Keratinocyte (primary cell): ENCODE data around the gene GAN. TPM values are rescaled to one million over a fixed set of nuclear protein-coding genes. Genes with fewer than 3 reads are reported as not detected.

ENCODE experiments used
- DNase-seq: peaks from one replicate; pipeline ENCODE4 v3.0.0-alpha.2; 2011; ENCODE audit warnings: low read depth, missing footprints, low spot score
- FAIRE-seq: peaks from 2 replicates; lab custom pipeline; 2011; peaks lifted over from hg19 to GRCh38; lab: Jason Lieb, UNC
- H2AFZ ChIP-seq: 2 replicates; pipeline ENCODE4 v1.6.0; 2012; ENCODE audit warnings: low read length, control low read depth, inconsistent platforms; ENCODE audit not compliant: control insufficient read depth
- H3K27ac ChIP-seq: 2 replicates; pipeline ENCODE4 v1.5.1; 2011; ENCODE audit warnings: low read length; ENCODE audit not compliant: control insufficient read depth, insufficient read depth
- H3K27me3 ChIP-seq: 3 replicates; pipeline ENCODE4 v1.6.0; 2011; ENCODE audit warnings: low read length; ENCODE audit not compliant: control insufficient read depth, insufficient read depth; ENCODE audit errors: extremely low read depth
- H3K36me3 ChIP-seq, 2 experiments: 2 replicates in 1 of 2; 3 replicates in 1 of 2; pipeline ENCODE4 v1.5.1; 2011; ENCODE audit warnings: low read length in 2 of 2, mild to moderate bottlenecking in 1 of 2; ENCODE audit not compliant: control insufficient read depth in 2 of 2, insufficient read depth in 2 of 2; ENCODE audit errors: extremely low read depth in 1 of 2
- H3K4me1 ChIP-seq: 3 replicates; pipeline ENCODE4 v1.5.1; 2011; ENCODE audit warnings: low read length; ENCODE audit not compliant: control insufficient read depth, insufficient read depth; ENCODE audit errors: extremely low read depth
- H3K4me2 ChIP-seq: 3 replicates; pipeline ENCODE4 v1.6.0; 2011; ENCODE audit warnings: low read depth, low read length; ENCODE audit not compliant: control insufficient read depth, insufficient read depth; ENCODE audit errors: extremely low read depth
- H3K4me3 ChIP-seq, 3 experiments: fragments of 200-600 bp in 1 of 3; sonication (generic) in 1 of 3; 2 replicates in 2 of 3; 3 replicates in 1 of 3; pipeline ENCODE4 v1.5.1; 2011 to 2016; ENCODE audit warnings: low read length in 3 of 3, mild to moderate bottlenecking in 3 of 3, control low read depth in 2 of 3, inconsistent platforms in 1 of 3, low read depth in 1 of 3, mixed read lengths in 1 of 3, mixed run types in 1 of 3, moderate library complexity in 1 of 3; ENCODE audit not compliant: control insufficient read depth in 2 of 3, insufficient read depth in 2 of 3; ENCODE audit errors: extremely low read depth in 1 of 3
- H3K79me2 ChIP-seq: 2 replicates; pipeline ENCODE4 v1.6.0; 2012; ENCODE audit warnings: low read length; ENCODE audit not compliant: control insufficient read depth, insufficient read depth
- H3K9ac ChIP-seq: 3 replicates; pipeline ENCODE4 v1.6.0; 2011; ENCODE audit warnings: low read length; ENCODE audit not compliant: control insufficient read depth, insufficient read depth; ENCODE audit errors: extremely low read depth
- H3K9me1 ChIP-seq: 3 replicates; pipeline ENCODE4 v1.6.0; 2011; ENCODE audit warnings: low read length; ENCODE audit not compliant: control insufficient read depth, insufficient read depth; ENCODE audit errors: extremely low read depth
- H3K9me3 ChIP-seq: 2 replicates; pipeline ENCODE4 v1.5.1; 2012; ENCODE audit warnings: low read depth, low read length; ENCODE audit not compliant: control insufficient read depth
- H4K20me1 ChIP-seq: 3 replicates; pipeline ENCODE4 v1.6.0; 2011; ENCODE audit warnings: low read length; ENCODE audit not compliant: control insufficient read depth, insufficient read depth; ENCODE audit errors: extremely low read depth
- CTCF ChIP-seq, 3 experiments: IDR thresholded peaks in 1 of 3; conservative IDR thresholded peaks in 1 of 3; optimal IDR thresholded peaks in 1 of 3; 2 replicates in 2 of 3; 3 replicates in 1 of 3; pipeline versions ENCODE3 to v1.5.1; 2011; ENCODE audit warnings: low read length in 3 of 3, mild to moderate bottlenecking in 3 of 3, moderate library complexity in 2 of 3, control low read depth in 1 of 3, inconsistent platforms in 1 of 3; ENCODE audit not compliant: insufficient read depth in 2 of 3; ENCODE audit errors: extremely low read depth in 1 of 3
- EZH2 ChIP-seq: IDR thresholded peaks from one replicate; pipeline ENCODE4 v1.6.1; 2012; ENCODE audit warnings: inconsistent platforms, mild to moderate bottlenecking, low read length, moderate library complexity
- dilution Hi-C: fragments of 300-500 bp; cut with MboI; formaldehyde crosslinking; loops from one replicate; pipeline ENCODE4 v1.7.0; 2020; ENCODE audit warnings: low sequenced_read_pairs; ENCODE audit not compliant: extremely low pct_ligation_motif_present
- polyA plus RNA-seq, 5 experiments: library from polyadenylated mRNA; depleted of rRNA in 3 of 5; stranded (reverse) in 3 of 5; stranded (forward) in 1 of 5; unstranded in 1 of 5; fragments of >200 nt; gene quantifications; 1 replicate in 1 of 5; 2 replicates in 3 of 5; 3 replicates in 1 of 5; pipeline versions ENCODE4 v1.2.1 to v1.2.3, GENCODE V29; 2011 to 2012; ENCODE audit warnings: missing spikeins in 2 of 5, low read depth in 1 of 5, low replicate concordance in 1 of 5

Gene GAN
- polyA plus RNA-seq, 1 donor (not counting 4 experiments of a cell fraction or from before 2014, with no cell fraction given) = 6.5 TPM

- FAIRE-seq (no peak), DNase-seq (no peak)
- Histone ChIP-seq H3K9me1 (no peaks in the 10 kb centered on the region), H3K4me1 (peaks cover 24% of the 10 kb centered on the region), H3K4me2 (no peak overlapping the region), H3K27ac (no peak overlapping the region), H3K79me2 (peaks cover 84% of the 10 kb centered on the region), H4K20me1 (no peaks in the 10 kb centered on the region), H3K9me3 (no peaks in the 10 kb centered on the region), H2AFZ (no peak overlapping the region), H3K36me3 (peaks cover 0 to 1% of the 10 kb centered on the region in 2 experiments), H3K27me3 (no peaks in the 10 kb centered on the region), H3K9ac (no peak overlapping the region), H3K4me3 (peak overlapping the region in 1 of 3 experiments; percentile 8)
- no peak for TF ChIP-seq CTCF (optimal IDR thresholded peaks at IDR 0.05 in 1 of 3, IDR thresholded peaks at IDR 0.05 in 1 of 3, conservative IDR thresholded peaks at IDR 0.05 in 1 of 3; ENCODE audit: extremely low read depth in 1 of 3, insufficient read depth in 2 of 3, low read length in 3 of 3)
- no peak for TF ChIP-seq EZH2
- dilution Hi-C loops = no loop called here
These were observed 3.9 kb downstream of the GAN start for GRCh38 chr16:81318711-81319110.

GRCh38 chr16:81319221-81319912 is 4.6 kb downstream of the GAN start:
- Histone ChIP-seq H3K4me3 (peak overlapping the region in 1 of 3 experiments; percentile 31), H4K20me1 (no peaks in the 10 kb centered on the region), H3K27me3 (no peaks in the 10 kb centered on the region), H3K4me1 (peaks cover 21% of the 10 kb centered on the region), H3K79me2 (peaks cover 81% of the 10 kb centered on the region), H3K9me3 (no peaks in the 10 kb centered on the region), H3K4me2 (peak overlapping the region; percentile 54), H3K9ac (peak overlapping the region; percentile 6), H3K27ac (peak overlapping the region; percentile 48), H2AFZ (no peak overlapping the region), H3K9me1 (no peaks in the 10 kb centered on the region), H3K36me3 (peaks cover 0 to 3% of the 10 kb centered on the region in 2 experiments)
- TF ChIP-seq CTCF (optimal IDR thresholded peaks at IDR 0.05 in 1 of 3, IDR thresholded peaks at IDR 0.05 in 1 of 3, conservative IDR thresholded peaks at IDR 0.05 in 1 of 3; ENCODE audit: extremely low read depth in 1 of 3, insufficient read depth in 2 of 3, low read length in 3 of 3) (no peak), EZH2 (no peak)
- no peak for FAIRE-seq
- dilution Hi-C loops = no loop called here
- peak; percentile 17 for DNase-seq
